Aorta (tissue), 5 donors: ENCODE results near the gene LRRC37A3. TPM values are rescaled to one million over a fixed set of nuclear protein-coding genes. Genes with fewer than 3 reads are reported as not detected.
A peak's percentile ranks its signal among the peaks of the same experiment; 100 is the strongest.
"Not testable (repeated sequence)": the region's sequence is repeated elsewhere in the genome, so short reads cannot be mapped to it uniquely, and the experiment has no call there.

Experiments
- ATAC-seq: fragments of 200-7000 bp; cut with Tn5 transposase; one replicate; pipeline ENCODE4 v1.9.1; 2022; ENCODE audit warnings: moderate library complexity; ENCODE audit not compliant: low FRiP score
- DNase-seq, 2 donors: peaks; one replicate each; pipeline ENCODE4 v3.0.0-alpha.2; 2020
- H3K27ac ChIP-seq, 2 donors: one replicate each; pipeline ENCODE4 v1.5.1; 2013; ENCODE audit warnings: low read length in 2 of 2, mild to moderate bottlenecking in 2 of 2, moderate library complexity in 2 of 2, control low read depth in 1 of 2, inconsistent platforms in 1 of 2, low read depth in 1 of 2
- H3K27me3 ChIP-seq, 2 donors: one replicate each; pipeline ENCODE4 v1.6.1; 2013; ENCODE audit warnings: control low read depth in 1 of 2, low read length in 1 of 2, mild to moderate bottlenecking in 1 of 2, moderate library complexity in 1 of 2; ENCODE audit not compliant: insufficient read depth in 2 of 2, control insufficient read depth in 1 of 2
- H3K36me3 ChIP-seq, 2 donors: one replicate each; pipeline ENCODE4 v1.6.1; 2013; ENCODE audit warnings: control low read depth in 1 of 2, low read length in 1 of 2, mild to moderate bottlenecking in 1 of 2; ENCODE audit not compliant: insufficient read depth in 2 of 2, control insufficient read depth in 1 of 2
- H3K4me1 ChIP-seq, 2 donors: one replicate each; pipeline ENCODE4 v1.6.1; 2013; ENCODE audit warnings: low read length in 2 of 2, control low read depth in 1 of 2, mild to moderate bottlenecking in 1 of 2, moderate library complexity in 1 of 2; ENCODE audit not compliant: insufficient read depth in 2 of 2, control insufficient read depth in 1 of 2
- H3K4me3 ChIP-seq, 2 donors: one replicate each; pipeline ENCODE4 v1.5.1; 2013; ENCODE audit warnings: low read length in 2 of 2, control low read depth in 1 of 2, mild to moderate bottlenecking in 1 of 2
- H3K9me3 ChIP-seq: one replicate; pipeline ENCODE4 v1.6.1; 2013; ENCODE audit warnings: mild to moderate bottlenecking, low read length; ENCODE audit not compliant: control insufficient read depth
- WGBS, 2 donors: extraction: QIAGEN DNeasy Blood & Tissue Kit; methylation state at CpG; one replicate each; pipeline ENCODE4 v1.1.7; 2013; 5-methylcytosine and 5-hydroxymethylcytosine counted together
- intact Hi-C, 2 donors: fragments of 100-400 bp; cut with DNase I; formaldehyde crosslinking; loops; one replicate each; pipeline versions ENCODE4 v1.14.2 to v1.15.0; 2022
- long read RNA-seq, 2 donors: library from polyadenylated mRNA; unstranded; transcript quantifications; one replicate each; pipeline ENCODE4 v2.0.0, GENCODE V29; 2020 to 2021
- polyA plus RNA-seq, 2 donors: library from polyadenylated mRNA; stranded (reverse); fragments of 200-250 nt; gene quantifications; one replicate each; pipeline ENCODE4 v1.2.3, GENCODE V29; 2013
- total RNA-seq, 2 donors: library from RNA; stranded (reverse); fragmentation: NEBNext Ultra II Directional; extraction: Animal tissue kit (Norgen Biotek cat#: 25700); gene quantifications; one replicate each; pipeline ENCODE4 v1.2.1, GENCODE V29; 2021
- donor health status: healthy with polysubstance abuse.
- donor health status: Bipolar disorder and iron deficiency.
- donor health status: DM: no; HTN: no; CAD: no.
- donor health status: DM: no; HTN: no; CAD: no.
- donor health status: DM: yes; HTN: yes; CAD: no.

Gene LRRC37A3
- total RNA-seq (10 to 100 TPM; 22.3 to 23.8 TPM), polyA plus RNA-seq (1 to 10 TPM in 1 of 2 donors, under 1 TPM in 1; 0.50 to 9.0 TPM)
- long read RNA-seq, donor 1, partial matches to known transcripts: 0 of 3 reads
- long read RNA-seq, donor 1, other reads (novel, unspliced or antisense): 3 of 3 reads
- long read RNA-seq, donor 2, partial matches to known transcripts: 1 of 4 reads
- long read RNA-seq, donor 2, other reads (novel, unspliced or antisense): 3 of 4 reads

- 1% methylated on average over 61 to 70 of the region's 70 CpGs for WGBS, 2 donors
- H3K4me3 ChIP-seq: peak within 1 kb of the TSS; percentile 84
- H3K9me3 ChIP-seq, H3K4me1 ChIP-seq, H3K36me3 ChIP-seq, H3K27me3 ChIP-seq, intact Hi-C loops: not testable (repeated sequence)
- peak; percentile 99 to 100 for DNase-seq
- peak; percentile 100 for ATAC-seq
- peak within 1 kb of the TSS; percentile 47 to 73 for H3K27ac ChIP-seq
Observed at GRCh38 chr17:64919289-64920025, at the start of gene LRRC37A3. TSS of gene LRRC37A3 (minus strand) at chr17:64919478. CDS start at chr17:64897257, 22,221 bp downstream.

- DNase-seq (peak; percentile 84 to 89), ATAC-seq (peak; percentile 93)
- Histone ChIP-seq H3K4me3 (peak overlapping the region in 1 of 2 donors; percentile 14), H3K27ac (peak overlapping the region in 1 of 2 donors; percentile 32)
- H3K4me1 ChIP-seq, H3K27me3 ChIP-seq, H3K36me3 ChIP-seq, intact Hi-C loops, H3K9me3 ChIP-seq: not testable (repeated sequence)
- WGBS, 2 donors: 0% methylated on average over 35 of the region's 35 CpGs
Observed at GRCh38 chr17:64965873-64966287, 46.6 kb upstream of the LRRC37A3 start.

- H3K27me3 ChIP-seq, DNase-seq, H3K36me3 ChIP-seq, intact Hi-C loops, ATAC-seq, H3K9me3 ChIP-seq, H3K4me1 ChIP-seq: not testable (repeated sequence)
- Histone ChIP-seq H3K4me3 (peak overlapping the region in 1 of 2 donors; percentile 14), H3K27ac (peak overlapping the region in 1 of 2 donors; percentile 32)
- WGBS, 2 donors: 57 to 83% methylated on average over 8 to 12 of the region's 14 CpGs
Observed at GRCh38 chr17:64965256-64965872, 46.1 kb upstream of the LRRC37A3 start.

- no peaks in the 10 kb centered on the region for H3K27me3 ChIP-seq
- H3K4me1 ChIP-seq: peaks cover 0 to 1% of the 10 kb centered on the region in 2 donors
- no peak overlapping the region for H3K4me3 ChIP-seq
- H3K27ac ChIP-seq: no peak overlapping the region
- no peaks in the 10 kb centered on the region for H3K9me3 ChIP-seq
- 95 to 96% methylated on average over 9 of the region's 9 CpGs for WGBS, 2 donors
- DNase-seq (no peak), ATAC-seq (no peak)
- H3K36me3 ChIP-seq: no peaks in the 10 kb centered on the region
- intact Hi-C loops: no loop called here
Observed at GRCh38 chr17:64964796-64965195, 45.5 kb upstream of the LRRC37A3 start.

- H3K27ac ChIP-seq, H3K9me3 ChIP-seq, ATAC-seq, H3K36me3 ChIP-seq, DNase-seq, H3K4me1 ChIP-seq, H3K27me3 ChIP-seq, H3K4me3 ChIP-seq, intact Hi-C loops: not testable (repeated sequence)
- WGBS, 2 donors: 92 to 95% methylated on average over 2 of the region's 2 CpGs
Observed at GRCh38 chr17:64963814-64964213, 44.5 kb upstream of the LRRC37A3 start.

- H3K36me3 ChIP-seq, H3K27me3 ChIP-seq, H3K4me1 ChIP-seq, H3K4me3 ChIP-seq, H3K9me3 ChIP-seq, intact Hi-C loops, DNase-seq: not testable (repeated sequence)
- 0% methylated on average over 13 of the region's 13 CpGs for WGBS, 2 donors
- peak overlapping the region in 1 of 2 donors; percentile 51 for H3K27ac ChIP-seq
- ATAC-seq: peak; percentile 90
Observed at GRCh38 chr17:64961563-64962378, 42.5 kb upstream of the LRRC37A3 start.

GRCh38 chr17:64951877-64952276 lies 32.6 kb upstream of the LRRC37A3 start:
- intact Hi-C loops: no loop called here
- WGBS, 2 donors: 91 to 94% methylated on average over 1 of the region's 1 CpG
- H3K9me3 ChIP-seq: no peaks in the 10 kb centered on the region
- H3K27me3 ChIP-seq: no peaks in the 10 kb centered on the region
- no peak overlapping the region for H3K4me3 ChIP-seq
- H3K4me1 ChIP-seq: no peaks in the 10 kb centered on the region
- ATAC-seq (no peak), DNase-seq (no peak)
- H3K27ac ChIP-seq: no peak overlapping the region
- H3K36me3 ChIP-seq: no peaks in the 10 kb centered on the region

- WGBS, 2 donors: 90 to 93% methylated on average over 5 of the region's 5 CpGs
- ATAC-seq: no peak
- intact Hi-C loops: no loop called here
Observed at GRCh38 chr17:64950871-64951270, 31.6 kb upstream of the LRRC37A3 start.

More at GRCh38 chr17:64950871-64951270, 31.6 kb upstream of the LRRC37A3 start:
- no peak overlapping the region for H3K27ac ChIP-seq
- no peaks in the 10 kb centered on the region for H3K4me1 ChIP-seq
- H3K27me3 ChIP-seq: no peaks in the 10 kb centered on the region
- no peak for DNase-seq
- H3K4me3 ChIP-seq: no peak overlapping the region
- no peaks in the 10 kb centered on the region for H3K36me3 ChIP-seq
- no peaks in the 10 kb centered on the region for H3K9me3 ChIP-seq
